HepG2 (cell line): ENCODE results near the gene FAM234B. TPM values are rescaled to one million over a fixed set of nuclear protein-coding genes. Genes with fewer than 3 reads are reported as not detected.

Experiments
- SP1 ChIP-seq, 2 experiments: fragments of 450-650 bp in 1 of 2; sonication (generic) in 1 of 2; formaldehyde crosslinking in 1 of 2; IDR thresholded peaks; 2 replicates each; pipeline versions ENCODE4 v1.4.0 to v1.6.1; 2016 to 2020; ENCODE audit warnings: missing genetic modification reagents in 1 of 2
- TFDP2 ChIP-seq: sonication (generic); formaldehyde crosslinking; IDR thresholded peaks from 2 replicates; pipeline ENCODE4 v1.4.0; 2020; ENCODE audit warnings: missing genetic modification reagents
- polyA plus RNA-seq, 8 experiments: library from polyadenylated mRNA; depleted of rRNA in 3 of 8; stranded (reverse) in 7 of 8; unstranded in 1 of 8; fragments of >200 nt; fragmentation: Illumina TruSeq in 4 of 8; extraction: Trizol in 4 of 8; gene quantifications; 2 replicates each; pipeline versions ENCODE4 v1.2.1 to v1.2.3, GENCODE V29; 2011 to 2016; ENCODE audit warnings: low read depth in 4 of 8, missing spikeins in 1 of 8, mixed read lengths in 1 of 8; ENCODE audit not compliant: insufficient read depth in 1 of 8
- total RNA-seq, 5 experiments: library from RNA; depleted of rRNA; stranded (reverse); fragments of >200 nt; fragmentation: Illumina TruSeq; extraction: Trizol; gene quantifications; 2 replicates each; pipeline ENCODE4 v1.2.3, GENCODE V29; 2016; ENCODE audit warnings: low read depth in 1 of 5
- TF ChIP-seq, protein P1 (sequence below): sonication (generic); formaldehyde crosslinking; conservative IDR thresholded peaks from 2 replicates; pipeline ENCODE4 v1.8.0; 2022; ENCODE audit warnings: low read depth, missing genetic modification reagents
- TF ChIP-seq, protein P2 (sequence below): sonication (generic); formaldehyde crosslinking; IDR thresholded peaks from 2 replicates; pipeline ENCODE4 v1.5.1; 2020; ENCODE audit warnings: mild to moderate bottlenecking, missing genetic modification reagents, moderate library complexity
- TF ChIP-seq, protein P3 (sequence below): conservative IDR thresholded peaks from 2 replicates; pipeline ENCODE4 v1.6.1; 2018; ENCODE audit warnings: missing genetic modification reagents

FAM234B gene
- total and polyA plus RNA-seq, 2 of the 13 experiments (the other 11 are each of a cell fraction or from before 2014, with no cell fraction given) = 7.8 to 13.8 TPM

- TF ChIP-seq SP1 (IDR thresholded peaks at IDR 0.05) = no peak
- peak; percentile 68 for TF ChIP-seq SP1 (CRISPR knock-in tag; IDR thresholded peaks at IDR 0.05)
- TF ChIP-seq, protein P1, sequence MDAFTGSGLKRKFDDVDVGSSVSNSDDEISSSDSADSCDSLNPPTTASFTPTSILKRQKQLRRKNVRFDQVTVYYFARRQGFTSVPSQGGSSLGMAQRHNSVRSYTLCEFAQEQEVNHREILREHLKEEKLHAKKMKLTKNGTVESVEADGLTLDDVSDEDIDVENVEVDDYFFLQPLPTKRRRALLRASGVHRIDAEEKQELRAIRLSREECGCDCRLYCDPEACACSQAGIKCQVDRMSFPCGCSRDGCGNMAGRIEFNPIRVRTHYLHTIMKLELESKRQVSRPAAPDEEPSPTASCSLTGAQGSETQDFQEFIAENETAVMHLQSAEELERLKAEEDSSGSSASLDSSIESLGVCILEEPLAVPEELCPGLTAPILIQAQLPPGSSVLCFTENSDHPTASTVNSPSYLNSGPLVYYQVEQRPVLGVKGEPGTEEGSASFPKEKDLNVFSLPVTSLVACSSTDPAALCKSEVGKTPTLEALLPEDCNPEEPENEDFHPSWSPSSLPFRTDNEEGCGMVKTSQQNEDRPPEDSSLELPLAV (CRISPR knock-in tag) = peak; percentile 86; the same call in 1 of the 2 replicates
- TF ChIP-seq, protein P2, sequence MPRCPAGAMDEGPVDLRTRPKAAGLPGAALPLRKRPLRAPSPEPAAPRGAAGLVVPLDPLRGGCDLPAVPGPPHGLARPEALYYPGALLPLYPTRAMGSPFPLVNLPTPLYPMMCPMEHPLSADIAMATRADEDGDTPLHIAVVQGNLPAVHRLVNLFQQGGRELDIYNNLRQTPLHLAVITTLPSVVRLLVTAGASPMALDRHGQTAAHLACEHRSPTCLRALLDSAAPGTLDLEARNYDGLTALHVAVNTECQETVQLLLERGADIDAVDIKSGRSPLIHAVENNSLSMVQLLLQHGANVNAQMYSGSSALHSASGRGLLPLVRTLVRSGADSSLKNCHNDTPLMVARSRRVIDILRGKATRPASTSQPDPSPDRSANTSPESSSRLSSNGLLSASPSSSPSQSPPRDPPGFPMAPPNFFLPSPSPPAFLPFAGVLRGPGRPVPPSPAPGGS (CRISPR knock-in tag) = 0 out of 2 replicates have a peak, but pooled peaks have one; percentile 27
- peak; percentile 56 for TF ChIP-seq TFDP2
- TF ChIP-seq, protein P3, sequence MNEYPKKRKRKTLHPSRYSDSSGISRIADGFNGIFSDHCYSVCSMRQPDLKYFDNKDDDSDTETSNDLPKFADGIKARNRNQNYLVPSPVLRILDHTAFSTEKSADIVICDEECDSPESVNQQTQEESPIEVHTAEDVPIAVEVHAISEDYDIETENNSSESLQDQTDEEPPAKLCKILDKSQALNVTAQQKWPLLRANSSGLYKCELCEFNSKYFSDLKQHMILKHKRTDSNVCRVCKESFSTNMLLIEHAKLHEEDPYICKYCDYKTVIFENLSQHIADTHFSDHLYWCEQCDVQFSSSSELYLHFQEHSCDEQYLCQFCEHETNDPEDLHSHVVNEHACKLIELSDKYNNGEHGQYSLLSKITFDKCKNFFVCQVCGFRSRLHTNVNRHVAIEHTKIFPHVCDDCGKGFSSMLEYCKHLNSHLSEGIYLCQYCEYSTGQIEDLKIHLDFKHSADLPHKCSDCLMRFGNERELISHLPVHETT (CRISPR knock-in tag) = peak; percentile 31; the same call in 1 of the 2 replicates
Observed at GRCh38 chr12:12999959-13000615, 44.1 kb upstream of the FAM234B start, which contains the start of gene HEBP1 (continued).
